K562 (cell line): ENCODE results near the gene CCPG1. TPM values are rescaled to one million over a fixed set of nuclear protein-coding genes. Genes with fewer than 3 reads are reported as not detected.

ENCODE experiments used
- ATAC-seq: fragments of 200-7000 bp; cut with Tn5 transposase; 3 replicates; pipeline ENCODE4 v1.9.1; 2020; ENCODE audit warnings: moderate library complexity
- BruUV-seq: library from RNA; stranded (reverse); fragments of 400-500 nt; replicated peaks from 2 replicates; lab custom pipeline; 2021; lab: Mats Ljungman, UMichigan
- CTCF ChIA-PET: fragments of 300-600 bp; formaldehyde crosslinking; extraction: SDS; loops from one replicate; lab custom pipeline; 2021; ENCODE audit warnings: low intra/inter-chr PET ratio; lab: Yijun Ruan, JAX
- POLR2A ChIA-PET: fragments of 300-600, 350-650 bp; sonication (Branson Sonifier 250); formaldehyde crosslinking; extraction: SDS; loops from one replicate; lab custom pipeline; 2021; ENCODE audit warnings: antibody characterized with exemption, inconsistent platforms; lab: Yijun Ruan, JAX
- DNase-seq, 4 experiments: peaks; one replicate each; pipeline versions ENCODE4 v3.0.0 to v3.0.0-alpha.2; 2011 to 2018; ENCODE audit warnings: low spot score in 3 of 4, mixed read lengths in 3 of 4; ENCODE audit errors: extremely low read depth in 1 of 4
- FAIRE-seq: peaks from 2 replicates; lab custom pipeline; 2011; peaks lifted over from hg19 to GRCh38; lab: Jason Lieb, UNC
- H2AFZ ChIP-seq: 2 replicates; pipeline ENCODE4 v1.6.0; 2011; ENCODE audit warnings: low read depth, low read length, control low read depth, inconsistent platforms
- H3K27ac ChIP-seq: fragments of 200-600 bp; 3 replicates; pipeline ENCODE4 v1.8.0; 2011; ENCODE audit warnings: low read depth, mild to moderate bottlenecking, control low read depth, inconsistent platforms, low read length, moderate library complexity, mixed read lengths; ENCODE audit errors: extremely low read depth
- H3K27me3 ChIP-seq, 2 experiments: fragments of 300-600 bp in 1 of 2; 2 replicates in 1 of 2; 3 replicates in 1 of 2; pipeline versions ENCODE4 v1.6.0 to v1.8.0; 2011; ENCODE audit warnings: inconsistent platforms in 2 of 2, low read length in 2 of 2, mild to moderate bottlenecking in 1 of 2, mixed read lengths in 1 of 2, moderate library complexity in 1 of 2; ENCODE audit not compliant: control insufficient read depth in 2 of 2, insufficient read depth in 2 of 2
- H3K36me3 ChIP-seq: fragments of 300-600 bp; 3 replicates; pipeline ENCODE4 v1.8.0; 2011; ENCODE audit warnings: mild to moderate bottlenecking, low read length, inconsistent platforms; ENCODE audit not compliant: control insufficient read depth, insufficient read depth
- H3K4me1 ChIP-seq, 2 experiments: fragments of 200-600 bp in 1 of 2; replicated peaks in 1 of 2; 2 replicates in 1 of 2; 3 replicates in 1 of 2; pipeline versions ENCODE4 v1.5.1 to v1.8.0; 2011; ENCODE audit warnings: inconsistent platforms in 2 of 2, low read length in 2 of 2, mild to moderate bottlenecking in 1 of 2, mixed read lengths in 1 of 2, moderate library complexity in 1 of 2; ENCODE audit not compliant: control insufficient read depth in 2 of 2, insufficient read depth in 2 of 2
- H3K4me2 ChIP-seq: 2 replicates; pipeline ENCODE4 v1.6.1; 2011; ENCODE audit warnings: low read length, control low read depth, inconsistent platforms, mixed read lengths; ENCODE audit not compliant: insufficient read depth
- H3K4me3 ChIP-seq: fragments of 200-600 bp; sonication (generic), shearing (Covaris generic); 2 replicates; pipeline ENCODE4 v1.5.1; 2016; ENCODE audit warnings: control low read depth, inconsistent platforms
- H3K79me2 ChIP-seq: fragments of 200-600 bp; 3 replicates; pipeline ENCODE4 v1.8.0; 2011; ENCODE audit warnings: low read length, inconsistent platforms; ENCODE audit not compliant: control insufficient read depth, insufficient read depth
- H3K9ac ChIP-seq, 2 experiments: 2 replicates each; pipeline versions ENCODE4 v1.6.0 to v1.6.1; 2011; ENCODE audit warnings: low read depth in 2 of 2, low read length in 2 of 2, control low read depth in 1 of 2, inconsistent platforms in 1 of 2, mild to moderate bottlenecking in 1 of 2, mixed read lengths in 1 of 2; ENCODE audit not compliant: insufficient read depth in 1 of 2
- H3K9me1 ChIP-seq: one replicate; pipeline ENCODE4 v1.6.0; 2011; ENCODE audit warnings: inconsistent platforms, mild to moderate bottlenecking, low read length, moderate library complexity; ENCODE audit not compliant: control insufficient read depth, insufficient read depth
- H3K9me3 ChIP-seq: replicated peaks from 2 replicates; pipeline ENCODE4 v1.5.1; 2011; ENCODE audit warnings: low read depth, low read length, inconsistent platforms; ENCODE audit not compliant: control insufficient read depth, insufficient read depth
- H4K20me1 ChIP-seq: replicated peaks from 2 replicates; pipeline ENCODE4 v1.6.1; 2011; ENCODE audit warnings: low read length, inconsistent platforms, mixed read lengths; ENCODE audit not compliant: control insufficient read depth, insufficient read depth
- ARID2 ChIP-seq: fragments of 450-650 bp; IDR thresholded peaks from 2 replicates; pipeline ENCODE4 v1.6.1; 2017; ENCODE audit warnings: antibody characterized with exemption, mild to moderate bottlenecking
- ARID3A ChIP-seq: IDR thresholded peaks from 2 replicates; pipeline ENCODE4 v1.6.1; 2012; ENCODE audit warnings: low read depth, low read length, improper control_type of control experiment, borderline replicate concordance
- CC2D1A ChIP-seq: fragments of 450-650 bp; IDR thresholded peaks from 2 replicates; pipeline ENCODE4 v1.6.1; 2017; ENCODE audit warnings: mild to moderate bottlenecking
- CEBPG ChIP-seq, 3 experiments: fragments of 200-800 bp in 1 of 3; sonication (Bioruptor generic) in 1 of 3; sonication (generic) in 1 of 3; formaldehyde crosslinking in 1 of 3; IDR thresholded peaks in 2 of 3; conservative IDR thresholded peaks in 1 of 3; 2 replicates each; pipeline versions ENCODE4 v1.6.1 to v1.8.0; 2016 to 2022; ENCODE audit warnings: missing compliant biosample characterization in 2 of 3, missing genetic modification characterization in 2 of 3, mild to moderate bottlenecking in 1 of 3, missing genetic modification reagents in 1 of 3
- DDX20 ChIP-seq: fragments of 450-650 bp; IDR thresholded peaks from 2 replicates; pipeline ENCODE4 v1.6.1; 2016; ENCODE audit warnings: missing genetic modification characterization, low read depth, mild to moderate bottlenecking, missing compliant biosample characterization, moderate library complexity
- KDM1A ChIP-seq, 2 experiments: fragments of 450-650 bp; IDR thresholded peaks; 2 replicates each; pipeline ENCODE4 v1.6.1; 2016; ENCODE audit warnings: mild to moderate bottlenecking in 2 of 2
- MIER1 ChIP-seq: fragments of 450-650 bp; IDR thresholded peaks from 2 replicates; pipeline ENCODE4 v1.6.1; 2016; ENCODE audit warnings: antibody characterized with exemption, mild to moderate bottlenecking, low read depth
- MLX ChIP-seq, 2 experiments: fragments of 450-650 bp in 1 of 2; sonication (generic) in 1 of 2; formaldehyde crosslinking; conservative IDR thresholded peaks; 2 replicates each; pipeline versions ENCODE4 v1.4.0 to v1.8.1; 2020 to 2022; ENCODE audit warnings: mild to moderate bottlenecking in 1 of 2, missing genetic modification reagents in 1 of 2
- NFIC ChIP-seq: fragments of 450-650 bp; IDR thresholded peaks from 2 replicates; pipeline ENCODE4 v1.6.1; 2017; ENCODE audit warnings: mild to moderate bottlenecking, inconsistent platforms
- PPARD ChIP-seq: fragments of 250-450 bp; sonication (Bioruptor Pico); IDR thresholded peaks from 2 replicates; pipeline ENCODE4 v1.8.0; 2022; ENCODE audit warnings: inconsistent platforms, mild to moderate bottlenecking, moderate library complexity
- SMARCC2 ChIP-seq: fragments of 450-650 bp; IDR thresholded peaks from 2 replicates; pipeline ENCODE4 v1.6.1; 2017; ENCODE audit warnings: antibody characterized with exemption, moderate library complexity, mild to moderate bottlenecking, low read depth
- TGIF2 ChIP-seq: sonication (generic); formaldehyde crosslinking; IDR thresholded peaks from 2 replicates; pipeline ENCODE4 v1.8.1; 2022; ENCODE audit warnings: mild to moderate bottlenecking, missing genetic modification reagents, moderate library complexity
- ZNF175 ChIP-seq: fragments of 200-800 bp; sonication (Bioruptor generic); IDR thresholded peaks from 2 replicates; pipeline ENCODE4 v1.6.1; 2016; ENCODE audit warnings: low read depth, mild to moderate bottlenecking, missing genetic modification characterization, missing compliant biosample characterization
- ZNF212 ChIP-seq: fragments of 450-650 bp; formaldehyde crosslinking; IDR thresholded peaks from 2 replicates; pipeline ENCODE4 v1.4.0; 2020; ENCODE audit warnings: mild to moderate bottlenecking
- ZNF239 ChIP-seq: fragments of 250-450 bp; sonication (Bioruptor Pico); IDR thresholded peaks from 2 replicates; pipeline ENCODE4 v1.4.0; 2020; ENCODE audit warnings: mild to moderate bottlenecking
- WGBS: fragments of 100-300 bp; shearing (Covaris generic); methylation state at CpG from one replicate; pipeline ENCODE4 v1.1.6; 2016; ENCODE audit warnings: low coverage, mixed read lengths; ENCODE audit not compliant: insufficient coverage; ENCODE audit errors: missing lambda C conversion rate; 5-methylcytosine and 5-hydroxymethylcytosine counted together
- in situ Hi-C: fragments of 300-500 bp; cut with MboI; formaldehyde crosslinking; loops from 4 replicates; pipeline ENCODE4 v1.15.0; 2018; ENCODE audit warnings: inconsistent platforms, mixed read lengths
- intact Hi-C: fragments of 100-400 bp; cut with micrococcal nuclease; formaldehyde crosslinking; loops from 2 replicates; pipeline ENCODE4 v1.14.2; 2022
- polyA plus RNA-seq, 8 experiments: library from polyadenylated mRNA; depleted of rRNA in 4 of 8; stranded (reverse) in 5 of 8; unstranded in 3 of 8; fragments of >200 nt; fragmentation: Nextera tagmentation in 2 of 8; fragmentation: Illumina TruSeq in 1 of 8; extraction: Ambion mirVana in 2 of 8; extraction: Trizol in 1 of 8; gene quantifications; 2 replicates each; pipeline versions ENCODE4 v1.2.1 to v1.2.3, GENCODE V29; 2011 to 2014; ENCODE audit warnings: inconsistent platforms in 1 of 8, missing spikeins in 1 of 8
- total RNA-seq, 7 experiments: library from RNA; depleted of rRNA in 6 of 7; stranded (reverse); fragments of >200 nt in 6 of 7; fragmentation: Illumina TruSeq in 2 of 7; extraction: Trizol in 2 of 7; gene quantifications; 2 replicates each; pipeline versions ENCODE4 v1.2.1 to v1.2.3, GENCODE V29; 2011 to 2021; ENCODE audit warnings: low replicate concordance in 1 of 7
- TF ChIP-seq, protein P1 (sequence below): fragments of 200-800 bp; sonication (Bioruptor generic); IDR thresholded peaks from 2 replicates; pipeline ENCODE4 v1.6.1; 2017; ENCODE audit warnings: missing genetic modification characterization, missing compliant biosample characterization
- TF ChIP-seq, protein P2 (sequence below): IDR thresholded peaks from 2 replicates; pipeline ENCODE4 v1.6.1; 2011; ENCODE audit warnings: borderline replicate concordance, low read depth, mild to moderate bottlenecking, moderate library complexity, low read length; ENCODE audit not compliant: insufficient read depth, poor library complexity, severe bottlenecking

Gene CCPG1
- total and polyA plus RNA-seq, 9 of the 15 experiments (the other 6 are each of a cell fraction or from before 2014, with no cell fraction given): 33.0 to 54.9 (median 41.1) TPM

- H3K79me2 ChIP-seq: peaks cover 39% of the 10 kb centered on the region
- CTCF ChIA-PET: no interaction called here
- H3K9me3 ChIP-seq: no peaks in the 10 kb centered on the region
- no peaks in the 10 kb centered on the region for H4K20me1 ChIP-seq
- peaks cover 0 to 4% of the 10 kb centered on the region in 2 experiments; a peak in 2 of 5 replicates for H3K4me1 ChIP-seq
- no peaks in the 10 kb centered on the region for H3K9me1 ChIP-seq
- FAIRE-seq (no peak), ATAC-seq (no peak), DNase-seq (no peak)
- peaks cover 2% of the 10 kb centered on the region; the same call in 2 of the 3 replicates for H3K36me3 ChIP-seq
- intact Hi-C loops (no loop called here), in situ Hi-C loops (no loop called here)
- no TSS peak for BruUV-seq
- H2AFZ ChIP-seq: no peak overlapping the region
- H3K27me3 ChIP-seq: no peaks in the 10 kb centered on the region
- POLR2A ChIA-PET: interaction anchor here (1.1 kb wide), 1 partner anchor 15 kb away, joined by 4 read pairs; no protein-coding TSS in a partner anchor
- no peak for TF ChIP-seq ARID2
- no peak for TF ChIP-seq SMARCC2
- TF ChIP-seq DDX20 (tag): no peak
- no peak for TF ChIP-seq ZNF239 (CRISPR knock-in tag)
- TF ChIP-seq MLX (CRISPR knock-in tag; conservative IDR thresholded peaks at IDR 0.05): no peak
- TF ChIP-seq ARID3A: no peak
- TF ChIP-seq PPARD (CRISPR knock-in tag): no peak
- no peak for TF ChIP-seq NFIC
- no peak for TF ChIP-seq MIER1
- no peak for TF ChIP-seq CEBPG (CRISPR knock-in tag; IDR thresholded peaks at IDR 0.05)
- no peak for TF ChIP-seq CEBPG (tag; conservative IDR thresholded peaks at IDR 0.05 in 1 of 2, IDR thresholded peaks at IDR 0.05 in 1 of 2)
- TF ChIP-seq, protein P1, sequence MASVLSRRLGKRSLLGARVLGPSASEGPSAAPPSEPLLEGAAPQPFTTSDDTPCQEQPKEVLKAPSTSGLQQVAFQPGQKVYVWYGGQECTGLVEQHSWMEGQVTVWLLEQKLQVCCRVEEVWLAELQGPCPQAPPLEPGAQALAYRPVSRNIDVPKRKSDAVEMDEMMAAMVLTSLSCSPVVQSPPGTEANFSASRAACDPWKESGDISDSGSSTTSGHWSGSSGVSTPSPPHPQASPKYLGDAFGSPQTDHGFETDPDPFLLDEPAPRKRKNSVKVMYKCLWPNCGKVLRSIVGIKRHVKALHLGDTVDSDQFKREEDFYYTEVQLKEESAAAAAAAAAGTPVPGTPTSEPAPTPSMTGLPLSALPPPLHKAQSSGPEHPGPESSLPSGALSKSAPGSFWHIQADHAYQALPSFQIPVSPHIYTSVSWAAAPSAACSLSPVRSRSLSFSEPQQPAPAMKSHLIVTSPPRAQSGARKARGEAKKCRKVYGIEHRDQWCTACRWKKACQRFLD (CRISPR knock-in tag): no peak
- TF ChIP-seq ZNF175 (CRISPR knock-in tag): no peak
- no peak for TF ChIP-seq TGIF2
- TF ChIP-seq ZNF212 (CRISPR knock-in tag): no peak
- TF ChIP-seq, protein P2, sequence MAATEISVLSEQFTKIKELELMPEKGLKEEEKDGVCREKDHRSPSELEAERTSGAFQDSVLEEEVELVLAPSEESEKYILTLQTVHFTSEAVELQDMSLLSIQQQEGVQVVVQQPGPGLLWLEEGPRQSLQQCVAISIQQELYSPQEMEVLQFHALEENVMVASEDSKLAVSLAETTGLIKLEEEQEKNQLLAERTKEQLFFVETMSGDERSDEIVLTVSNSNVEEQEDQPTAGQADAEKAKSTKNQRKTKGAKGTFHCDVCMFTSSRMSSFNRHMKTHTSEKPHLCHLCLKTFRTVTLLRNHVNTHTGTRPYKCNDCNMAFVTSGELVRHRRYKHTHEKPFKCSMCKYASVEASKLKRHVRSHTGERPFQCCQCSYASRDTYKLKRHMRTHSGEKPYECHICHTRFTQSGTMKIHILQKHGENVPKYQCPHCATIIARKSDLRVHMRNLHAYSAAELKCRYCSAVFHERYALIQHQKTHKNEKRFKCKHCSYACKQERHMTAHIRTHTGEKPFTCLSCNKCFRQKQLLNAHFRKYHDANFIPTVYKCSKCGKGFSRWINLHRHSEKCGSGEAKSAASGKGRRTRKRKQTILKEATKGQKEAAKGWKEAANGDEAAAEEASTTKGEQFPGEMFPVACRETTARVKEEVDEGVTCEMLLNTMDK: no peak
- no peak for TF ChIP-seq KDM1A (IDR thresholded peaks at IDR 0.05)
- TF ChIP-seq CC2D1A: no peak
- TF ChIP-seq, all 486 proteins: peak for 0
- H3K9ac ChIP-seq: no peak overlapping the region
- H3K27ac ChIP-seq: no peak overlapping the region
- H3K4me2 ChIP-seq: no peak overlapping the region
- H3K4me3 ChIP-seq: no peak overlapping the region
- WGBS: 78% methylated on average over 5 of the region's 5 CpGs
These were observed 85.7 kb downstream of the CCPG1 start for GRCh38 chr15:55322467-55322866.
